Measurements from ENCODE around the gene STARD8.

DNA sequence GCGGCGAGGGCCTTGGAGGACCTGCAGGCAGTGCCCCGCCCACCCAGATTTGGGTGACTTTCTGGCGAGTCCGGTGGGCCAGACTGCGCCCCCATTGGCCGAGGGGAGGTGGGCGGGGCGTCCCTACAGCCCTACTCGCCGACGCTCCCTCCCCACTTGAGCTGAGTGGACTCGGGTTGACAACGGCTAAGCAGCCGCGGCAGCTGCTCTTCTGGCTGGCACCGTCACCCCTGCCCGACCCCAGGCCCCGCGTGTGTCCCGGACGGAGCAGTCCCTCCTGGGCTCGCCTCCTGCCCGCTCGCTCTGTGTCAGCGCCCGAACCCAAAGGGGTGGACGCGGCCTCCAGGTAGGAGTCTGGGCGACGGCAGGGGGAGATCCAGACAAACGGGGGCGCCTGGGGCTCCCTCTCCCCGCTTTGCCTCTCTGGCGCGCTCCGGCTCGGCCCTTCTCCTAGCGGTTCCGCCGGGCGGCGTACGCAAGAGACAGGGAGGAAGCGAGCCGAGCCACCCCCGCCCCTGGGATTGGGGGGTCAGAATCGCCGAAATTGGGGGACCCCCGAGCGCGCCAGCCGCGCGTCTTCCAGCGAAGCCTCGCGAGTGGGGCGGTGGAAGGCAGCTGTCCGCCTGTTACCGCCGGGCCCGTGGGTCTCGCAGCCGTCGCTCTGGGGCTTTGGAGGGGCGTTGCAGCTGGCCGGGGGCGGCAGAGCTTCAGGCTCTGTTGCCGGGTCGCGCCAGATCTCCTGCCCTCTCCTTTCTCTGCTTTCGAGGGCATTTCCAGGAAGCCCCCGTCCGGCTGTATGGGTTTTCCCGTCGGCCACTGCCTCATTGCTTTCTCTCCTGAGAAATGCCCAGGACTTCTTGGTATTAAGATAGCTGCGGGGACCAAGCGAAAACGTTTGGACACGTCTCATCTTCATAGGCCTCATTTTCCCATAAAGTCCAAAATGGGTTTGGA lies 46.3 kb downstream of the STARD8 start:
- peak in 1 of 2 donors; percentile 22 for TF ChIP-seq POLR2A (IDR thresholded peaks at IDR 0.05)
- TF ChIP-seq, protein P1, sequence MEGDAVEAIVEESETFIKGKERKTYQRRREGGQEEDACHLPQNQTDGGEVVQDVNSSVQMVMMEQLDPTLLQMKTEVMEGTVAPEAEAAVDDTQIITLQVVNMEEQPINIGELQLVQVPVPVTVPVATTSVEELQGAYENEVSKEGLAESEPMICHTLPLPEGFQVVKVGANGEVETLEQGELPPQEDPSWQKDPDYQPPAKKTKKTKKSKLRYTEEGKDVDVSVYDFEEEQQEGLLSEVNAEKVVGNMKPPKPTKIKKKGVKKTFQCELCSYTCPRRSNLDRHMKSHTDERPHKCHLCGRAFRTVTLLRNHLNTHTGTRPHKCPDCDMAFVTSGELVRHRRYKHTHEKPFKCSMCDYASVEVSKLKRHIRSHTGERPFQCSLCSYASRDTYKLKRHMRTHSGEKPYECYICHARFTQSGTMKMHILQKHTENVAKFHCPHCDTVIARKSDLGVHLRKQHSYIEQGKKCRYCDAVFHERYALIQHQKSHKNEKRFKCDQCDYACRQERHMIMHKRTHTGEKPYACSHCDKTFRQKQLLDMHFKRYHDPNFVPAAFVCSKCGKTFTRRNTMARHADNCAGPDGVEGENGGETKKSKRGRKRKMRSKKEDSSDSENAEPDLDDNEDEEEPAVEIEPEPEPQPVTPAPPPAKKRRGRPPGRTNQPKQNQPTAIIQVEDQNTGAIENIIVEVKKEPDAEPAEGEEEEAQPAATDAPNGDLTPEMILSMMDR (IDR thresholded peaks at IDR 0.05): no peak

Data from vagina (tissue), 2 donors.